Kidney capillary endothelial cell (primary cell): ENCODE results near the gene SPATA12.

Experiments
- DNase-seq: peaks from one replicate; pipeline ENCODE4 v3.0.0-alpha.2; 2018; ENCODE audit warnings: low spot score

SPATA12 gene

GRCh38 chr3:57116501-57116900 is 56.0 kb downstream of the SPATA12 start:
- no peak for DNase-seq

GRCh38 chr3:57118254-57118653 is 57.8 kb downstream of the SPATA12 start:
- no peak for DNase-seq

DNA sequence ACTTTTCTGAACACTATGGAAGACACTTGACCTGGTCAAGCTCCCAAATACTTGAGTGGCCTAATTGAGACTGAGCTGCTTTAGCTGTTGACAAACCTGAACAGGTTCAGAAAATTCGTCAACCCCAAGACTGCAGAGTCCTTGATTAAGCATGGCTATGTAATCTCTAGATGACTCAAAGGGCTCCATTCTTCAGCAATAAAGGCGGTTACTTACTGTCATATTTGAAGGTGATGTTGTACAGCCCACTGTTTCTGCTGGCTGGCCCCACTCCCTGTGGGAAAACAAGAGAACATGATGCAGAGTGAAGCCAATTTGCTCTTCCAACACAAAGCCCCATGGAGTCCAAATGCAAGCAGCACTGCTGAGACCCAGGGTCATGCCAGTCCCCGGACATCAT is 59.6 kb downstream of the SPATA12 start:
- no peak for DNase-seq

GRCh38 chr3:57120451-57121174 is 60.1 kb downstream of the SPATA12 start:
- DNase-seq = no peak
